Hematopoietic multipotent progenitor cell treated with erythropoietin and hydrocortisone succinate and interleukin-3 and kit ligand, for 17 days (in vitro differentiated cells): ENCODE results near the gene MAST1.
"Not testable (repeated sequence)": the region's sequence is repeated elsewhere in the genome, so short reads cannot be mapped to it uniquely, and the experiment has no call there.

ENCODE experiments used
- DNase-seq: peaks from one replicate; pipeline ENCODE4 v3.0.0-alpha.2; 2015; ENCODE audit warnings: low spot score

The MAST1 gene

GRCh38 chr19:12800923-12801465, 37.3 kb upstream of the MAST1 start:
- DNase-seq = peak; percentile 41

- peak; percentile 84 for DNase-seq
These were observed 36.6 kb upstream of the MAST1 start, which contains the start of the genes PRDX2 and THSD8 for GRCh38 chr19:12801466-12802266. Gene PRDX2 (minus strand): TSS chr19:12801800. CDS start chr19:12801261, 539 bp downstream. Gene THSD8 (plus strand): TSS chr19:12802069. CDS start chr19:12802072, 3 bp downstream.

GRCh38 chr19:12802267-12803106, 35.8 kb upstream of the MAST1 start:
- peak; percentile 17 for DNase-seq

- DNase-seq = no peak
These were observed 34.3 kb upstream of the MAST1 start for GRCh38 chr19:12804051-12804450.

- DNase-seq = peak; percentile 84
These were observed 31.9 kb upstream of the MAST1 start, which contains the start of gene RNASEH2A for GRCh38 chr19:12806242-12807081. Gene RNASEH2A (plus strand): TSS chr19:12806584. CDS start chr19:12806674, 90 bp downstream.

GRCh38 chr19:12815088-12815487, 23.2 kb upstream of the MAST1 start:
- DNase-seq = no peak

GRCh38 chr19:12817188-12817587, 21.1 kb upstream of the MAST1 start:
- not testable (repeated sequence) for DNase-seq

GRCh38 chr19:12817810-12818209, 20.5 kb upstream of the MAST1 start:
- DNase-seq = not testable (repeated sequence)

GRCh38 chr19:12821761-12822160, 16.6 kb upstream of the MAST1 start:
- DNase-seq = no peak

GRCh38 chr19:12825254-12826131, 12.8 kb upstream of the MAST1 start:
- DNase-seq = no peak

- peak; percentile 24 for DNase-seq
These were observed 9.8 kb upstream of the MAST1 start for GRCh38 chr19:12828494-12828893.

GRCh38 chr19:12833418-12833737, 4.9 kb upstream of the MAST1 start:
- no peak for DNase-seq

- peak; percentile 35 for DNase-seq
These were observed 4.4 kb upstream of the MAST1 start for GRCh38 chr19:12833738-12834565.

- DNase-seq = no peak
These were observed 3.8 kb upstream of the MAST1 start, which contains the start of gene RTBDN for GRCh38 chr19:12834566-12834943. Gene RTBDN (minus strand): TSS chr19:12834579. CDS start chr19:12829979, 4,600 bp downstream.

- peak; percentile 45 for DNase-seq
These were observed 3.1 kb upstream of the MAST1 start for GRCh38 chr19:12834976-12835757.

GRCh38 chr19:12836529-12836863, 1.8 kb upstream of the MAST1 start:
- DNase-seq = no peak

GRCh38 chr19:12837225-12837624, 1.1 kb upstream of the MAST1 start:
- no peak for DNase-seq

GRCh38 chr19:12838886-12839756, 806 bp downstream of the MAST1 start:
- no peak for DNase-seq
